ENCODE measurements around the gene SH3RF3.

DNA sequence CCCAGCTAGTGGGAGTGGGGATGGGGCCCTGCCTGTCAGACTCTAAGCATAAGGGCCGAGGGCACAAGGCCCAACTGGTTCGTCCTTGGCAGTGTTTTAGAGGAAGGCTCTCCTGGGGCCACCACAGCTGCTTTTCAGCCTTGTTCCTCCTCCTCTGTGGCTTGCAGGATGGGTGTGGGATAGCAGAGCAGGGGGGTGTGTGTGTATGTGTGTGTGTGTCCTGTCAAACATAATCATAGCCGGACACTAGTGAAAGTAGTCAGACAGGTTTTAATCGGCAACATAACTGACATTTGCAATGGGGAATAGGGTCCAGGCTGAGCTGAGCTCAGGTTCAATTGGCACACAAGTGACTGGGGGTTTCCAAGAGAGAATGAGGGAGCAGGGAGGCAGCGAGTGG lies 370.6 kb downstream of the SH3RF3 start:
- TF ChIP-seq, protein P1, sequence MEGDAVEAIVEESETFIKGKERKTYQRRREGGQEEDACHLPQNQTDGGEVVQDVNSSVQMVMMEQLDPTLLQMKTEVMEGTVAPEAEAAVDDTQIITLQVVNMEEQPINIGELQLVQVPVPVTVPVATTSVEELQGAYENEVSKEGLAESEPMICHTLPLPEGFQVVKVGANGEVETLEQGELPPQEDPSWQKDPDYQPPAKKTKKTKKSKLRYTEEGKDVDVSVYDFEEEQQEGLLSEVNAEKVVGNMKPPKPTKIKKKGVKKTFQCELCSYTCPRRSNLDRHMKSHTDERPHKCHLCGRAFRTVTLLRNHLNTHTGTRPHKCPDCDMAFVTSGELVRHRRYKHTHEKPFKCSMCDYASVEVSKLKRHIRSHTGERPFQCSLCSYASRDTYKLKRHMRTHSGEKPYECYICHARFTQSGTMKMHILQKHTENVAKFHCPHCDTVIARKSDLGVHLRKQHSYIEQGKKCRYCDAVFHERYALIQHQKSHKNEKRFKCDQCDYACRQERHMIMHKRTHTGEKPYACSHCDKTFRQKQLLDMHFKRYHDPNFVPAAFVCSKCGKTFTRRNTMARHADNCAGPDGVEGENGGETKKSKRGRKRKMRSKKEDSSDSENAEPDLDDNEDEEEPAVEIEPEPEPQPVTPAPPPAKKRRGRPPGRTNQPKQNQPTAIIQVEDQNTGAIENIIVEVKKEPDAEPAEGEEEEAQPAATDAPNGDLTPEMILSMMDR (IDR thresholded peaks at IDR 0.05), result no peak
- no peak for TF ChIP-seq EZH2phosphoT487 (IDR thresholded peaks at IDR 0.05)
- TF ChIP-seq EZH2 (IDR thresholded peaks at IDR 0.05), result no peak
